ENCODE measurements around the gene PCNT. TPM values are rescaled to one million over a fixed set of nuclear protein-coding genes. Genes with fewer than 3 reads are reported as not detected.

PCNT gene
- total RNA-seq, 1 experiment from 2014 or later, result 34.0 TPM

DNA sequence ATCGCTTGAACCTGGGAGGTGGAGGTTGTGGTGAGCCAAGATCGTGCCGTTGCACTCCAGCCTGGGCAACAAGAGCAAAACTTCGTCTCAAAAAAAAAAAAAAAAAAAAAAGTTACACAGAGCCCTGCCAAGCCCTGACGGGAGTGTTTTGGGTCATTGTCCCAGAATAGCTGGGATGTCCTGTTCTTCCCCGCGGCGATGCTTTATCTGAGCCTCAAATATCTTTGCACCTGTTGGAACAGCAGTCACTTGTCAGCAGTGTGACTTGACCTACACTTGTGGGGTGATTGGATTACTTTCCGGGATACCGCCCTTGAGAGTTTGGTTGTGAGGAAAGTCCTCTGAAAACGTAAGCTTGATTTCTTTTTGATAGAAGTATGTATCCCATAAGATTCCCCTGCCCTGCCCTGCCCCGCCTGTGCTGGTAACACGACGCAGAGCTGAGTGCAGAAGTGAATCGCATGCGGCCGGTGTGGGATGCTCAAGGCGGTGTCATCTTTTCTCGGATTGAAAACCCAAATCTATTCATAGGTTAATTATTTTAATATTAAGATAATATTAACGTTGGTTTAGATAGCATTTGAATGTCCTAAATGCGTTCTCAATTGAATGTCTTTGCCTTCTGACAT, 50.9 kb downstream of the PCNT start:
- Mint-ChIP-seq H3K4me1 (ENCODE audit: insufficient read depth, unreplicated experiment) (no peaks in the 10 kb centered on the region), H3K4me3 (ENCODE audit: unreplicated experiment) (no peak overlapping the region), H3K36me3 (ENCODE audit: insufficient read depth, unreplicated experiment) (peaks cover 32% of the 10 kb centered on the region), H3K27me3 (ENCODE audit: insufficient read depth, unreplicated experiment) (no peaks in the 10 kb centered on the region), H3K9me3 (ENCODE audit: unreplicated experiment) (no peaks in the 10 kb centered on the region), H3K27ac (ENCODE audit: low read depth, unreplicated experiment) (no peak overlapping the region)
- no peak for DNase-seq (ENCODE audit: unreplicated experiment)
- POLR2A ChIA-PET, result no interaction called here
- TF ChIP-seq, protein P1, sequence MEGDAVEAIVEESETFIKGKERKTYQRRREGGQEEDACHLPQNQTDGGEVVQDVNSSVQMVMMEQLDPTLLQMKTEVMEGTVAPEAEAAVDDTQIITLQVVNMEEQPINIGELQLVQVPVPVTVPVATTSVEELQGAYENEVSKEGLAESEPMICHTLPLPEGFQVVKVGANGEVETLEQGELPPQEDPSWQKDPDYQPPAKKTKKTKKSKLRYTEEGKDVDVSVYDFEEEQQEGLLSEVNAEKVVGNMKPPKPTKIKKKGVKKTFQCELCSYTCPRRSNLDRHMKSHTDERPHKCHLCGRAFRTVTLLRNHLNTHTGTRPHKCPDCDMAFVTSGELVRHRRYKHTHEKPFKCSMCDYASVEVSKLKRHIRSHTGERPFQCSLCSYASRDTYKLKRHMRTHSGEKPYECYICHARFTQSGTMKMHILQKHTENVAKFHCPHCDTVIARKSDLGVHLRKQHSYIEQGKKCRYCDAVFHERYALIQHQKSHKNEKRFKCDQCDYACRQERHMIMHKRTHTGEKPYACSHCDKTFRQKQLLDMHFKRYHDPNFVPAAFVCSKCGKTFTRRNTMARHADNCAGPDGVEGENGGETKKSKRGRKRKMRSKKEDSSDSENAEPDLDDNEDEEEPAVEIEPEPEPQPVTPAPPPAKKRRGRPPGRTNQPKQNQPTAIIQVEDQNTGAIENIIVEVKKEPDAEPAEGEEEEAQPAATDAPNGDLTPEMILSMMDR (IDR thresholded peaks at IDR 0.05; ENCODE audit: unreplicated experiment), result no peak
- intact Hi-C loops (cut with micrococcal nuclease), result no loop called here
- no TSS peak for BruUV-seq (replicated peaks)
- CTCF ChIA-PET, result interaction anchor here (0.6 kb wide), 2 partner anchors 22 to 32 kb away, joined by 3 to 4 read pairs; no protein-coding TSS in a partner anchor

DNA sequence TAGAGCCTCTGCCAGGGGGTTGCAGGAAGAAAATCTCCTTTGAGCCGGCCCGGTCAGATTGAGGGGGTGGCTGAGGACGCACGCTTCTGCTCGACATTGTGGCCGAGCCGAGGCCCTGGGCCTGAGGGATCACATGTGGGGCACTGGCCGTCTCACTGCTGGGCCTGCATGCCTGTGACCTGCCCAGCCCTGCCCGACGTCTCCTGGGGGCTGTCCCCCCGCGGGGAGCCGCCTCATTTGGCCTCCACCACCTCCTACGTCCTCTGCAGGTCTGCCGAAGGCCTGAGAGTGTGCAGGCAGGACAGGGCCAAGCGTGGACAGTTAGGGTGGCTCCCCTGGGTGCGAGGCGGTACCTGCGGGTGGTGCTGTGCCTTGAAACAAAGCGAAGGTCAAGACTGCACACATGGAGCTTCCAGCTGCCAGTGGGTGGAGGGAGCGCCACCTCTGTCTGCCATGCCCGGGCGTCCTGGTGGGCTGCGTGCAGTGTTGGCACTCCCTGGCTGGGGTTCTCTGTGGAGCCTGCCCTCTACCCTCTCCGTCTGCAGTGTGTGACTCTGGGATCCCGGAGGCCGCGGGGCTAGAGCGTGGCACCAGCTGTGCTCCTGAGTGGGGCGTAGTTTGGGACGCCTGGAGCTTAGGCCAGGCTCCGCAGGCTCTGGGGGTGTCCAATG, 51.7 kb downstream of the PCNT start:
- TF ChIP-seq, protein P1 (IDR thresholded peaks at IDR 0.05; ENCODE audit: unreplicated experiment), result no peak
- ChIA-PET CTCF (interaction anchor here (0.6 kb wide), 1 partner anchor 33 kb away, joined by 4 read pairs; no protein-coding TSS in a partner anchor), POLR2A (no interaction called here)
- BruUV-seq (replicated peaks), result no TSS peak
- intact Hi-C loops (cut with micrococcal nuclease), result no loop called here
- Mint-ChIP-seq H3K27me3 (ENCODE audit: insufficient read depth, unreplicated experiment) (no peaks in the 10 kb centered on the region), H3K27ac (ENCODE audit: low read depth, unreplicated experiment) (no peak overlapping the region), H3K9me3 (ENCODE audit: unreplicated experiment) (no peaks in the 10 kb centered on the region), H3K4me1 (ENCODE audit: insufficient read depth, unreplicated experiment) (no peaks in the 10 kb centered on the region), H3K4me3 (ENCODE audit: unreplicated experiment) (no peak overlapping the region), H3K36me3 (ENCODE audit: insufficient read depth, unreplicated experiment) (peaks cover 39% of the 10 kb centered on the region)
- DNase-seq (ENCODE audit: unreplicated experiment), result no peak

DNA sequence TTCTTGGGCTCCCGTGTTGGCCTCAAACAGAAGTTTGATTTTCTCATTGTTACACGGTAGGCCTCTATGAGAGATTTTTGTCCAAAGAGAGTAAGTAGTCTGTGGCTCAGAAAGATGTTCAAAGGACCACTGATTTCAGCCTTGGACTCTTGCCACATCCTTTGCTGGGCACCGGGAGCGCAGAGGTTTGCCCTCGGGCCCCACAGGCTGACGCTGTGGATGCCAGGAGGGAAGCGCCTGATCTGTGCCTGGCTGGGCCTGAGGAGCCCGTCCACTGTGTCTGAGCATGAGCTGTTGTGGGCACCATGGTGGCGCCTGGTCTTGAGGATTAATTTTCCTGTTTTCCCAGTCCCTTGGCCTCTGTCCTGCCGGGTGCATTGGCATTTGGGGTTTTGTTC, 52.3 kb downstream of the PCNT start:
- Mint-ChIP-seq H3K9me3 (ENCODE audit: unreplicated experiment) (no peaks in the 10 kb centered on the region), H3K4me3 (ENCODE audit: unreplicated experiment) (no peak overlapping the region), H3K27me3 (ENCODE audit: insufficient read depth, unreplicated experiment) (no peaks in the 10 kb centered on the region), H3K27ac (ENCODE audit: low read depth, unreplicated experiment) (no peak overlapping the region), H3K4me1 (ENCODE audit: insufficient read depth, unreplicated experiment) (no peaks in the 10 kb centered on the region), H3K36me3 (ENCODE audit: insufficient read depth, unreplicated experiment) (peaks cover 39% of the 10 kb centered on the region)
- intact Hi-C loops (cut with micrococcal nuclease), result no loop called here
- POLR2A ChIA-PET, result no interaction called here
- CTCF ChIA-PET, result no interaction called here
- TF ChIP-seq, protein P1 (IDR thresholded peaks at IDR 0.05; ENCODE audit: unreplicated experiment), result no peak
- no peak for DNase-seq (ENCODE audit: unreplicated experiment)
- no TSS peak for BruUV-seq (replicated peaks)

DNA sequence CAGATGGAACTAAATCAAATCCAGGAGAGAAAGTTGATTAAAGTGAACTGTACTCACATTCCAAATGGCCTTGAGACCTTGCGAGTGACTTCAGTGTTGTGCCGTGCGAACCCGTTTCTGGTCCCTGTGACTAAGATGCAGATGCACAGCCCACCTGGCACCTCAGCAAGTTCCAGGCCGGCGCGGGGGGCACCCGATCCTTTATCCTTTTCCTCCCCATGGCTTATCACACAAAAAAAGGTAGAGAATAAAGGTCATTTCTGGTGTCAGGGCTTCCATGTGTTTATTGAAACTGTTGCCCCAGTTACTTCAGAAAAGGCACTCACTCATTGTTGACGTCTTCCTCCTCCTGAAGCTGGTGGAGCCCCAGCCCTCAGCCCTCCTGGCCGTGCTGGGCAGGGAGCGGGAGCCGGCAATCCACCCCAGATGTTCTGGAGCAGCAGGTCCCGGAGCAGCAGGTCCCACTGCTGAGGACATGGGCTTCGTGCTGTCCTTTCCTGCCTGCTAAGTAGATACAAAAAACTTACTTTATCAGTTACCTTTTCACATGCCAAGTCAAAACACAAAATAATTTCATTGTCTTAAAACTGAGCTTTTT, 53.0 kb downstream of the PCNT start:
- H3K4me1 Mint-ChIP-seq (ENCODE audit: insufficient read depth, unreplicated experiment), result no peaks in the 10 kb centered on the region
- H3K27ac Mint-ChIP-seq (ENCODE audit: low read depth, unreplicated experiment), result no peak overlapping the region
- no TSS peak for BruUV-seq (replicated peaks)
- DNase-seq (ENCODE audit: unreplicated experiment), result no peak
- TF ChIP-seq, protein P1 (IDR thresholded peaks at IDR 0.05; ENCODE audit: unreplicated experiment), result no peak
- intact Hi-C loops (cut with micrococcal nuclease), result no loop called here
- no peaks in the 10 kb centered on the region for H3K9me3 Mint-ChIP-seq (ENCODE audit: unreplicated experiment)
- H3K36me3 Mint-ChIP-seq (ENCODE audit: insufficient read depth, unreplicated experiment), result peaks cover 32% of the 10 kb centered on the region
- no peaks in the 10 kb centered on the region for H3K27me3 Mint-ChIP-seq (ENCODE audit: insufficient read depth, unreplicated experiment)
- no peak overlapping the region for H3K4me3 Mint-ChIP-seq (ENCODE audit: unreplicated experiment)
- POLR2A ChIA-PET, result no interaction called here
- CTCF ChIA-PET, result interaction anchor here (0.6 kb wide), 1 partner anchor 71 kb away, joined by 3 read pairs; no protein-coding TSS in a partner anchor

All from MCF 10A (cell line).